ENCODE results near the gene CNGA1.
"Not testable (repeated sequence)": the region's sequence is repeated elsewhere in the genome, so short reads cannot be mapped to it uniquely, and the experiment has no call there.

Gene CNGA1

GRCh38 chr4:48008021-48008596 lies 8.4 kb downstream of the CNGA1 start:
- no peak for TF ChIP-seq CTCF (IDR thresholded peaks at IDR 0.05)
- no peak overlapping the region for H3K27ac ChIP-seq
- no peak overlapping the region for H3K4me3 ChIP-seq
- no peak for DNase-seq (ENCODE audit: low spot score)

DNA sequence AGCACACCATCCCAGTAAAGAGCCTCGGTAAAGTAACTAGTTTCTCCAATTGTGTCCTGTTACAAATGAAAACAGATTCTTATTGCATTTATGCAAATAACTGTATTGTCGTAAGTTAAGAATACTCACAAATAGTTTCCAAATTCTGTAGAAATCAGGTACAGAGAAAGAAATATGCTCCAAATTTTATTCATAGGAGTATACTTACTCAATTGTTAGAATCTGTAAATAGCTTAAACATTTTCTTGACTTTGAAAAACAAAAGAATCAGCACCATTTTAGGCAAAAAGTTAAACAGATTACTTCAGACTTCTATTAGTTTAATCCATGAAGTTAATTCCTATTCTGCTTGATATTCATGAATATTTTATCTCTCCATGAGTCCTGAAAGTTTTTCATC lies 10.7 kb downstream of the CNGA1 start:
- H3K27ac ChIP-seq: no peak overlapping the region
- no peak overlapping the region for H3K4me3 ChIP-seq
- TF ChIP-seq CTCF (IDR thresholded peaks at IDR 0.05): no peak
- DNase-seq (ENCODE audit: low spot score): no peak

GRCh38 chr4:48003568-48003967 lies 12.9 kb downstream of the CNGA1 start:
- not testable (repeated sequence) for H3K27ac ChIP-seq; DNase-seq (ENCODE audit: low spot score); H3K4me3 ChIP-seq

- H3K4me3 ChIP-seq: no peak overlapping the region
- no peak overlapping the region for H3K27ac ChIP-seq
- no peak for DNase-seq (ENCODE audit: low spot score)
- TF ChIP-seq CTCF (IDR thresholded peaks at IDR 0.05): no peak
Measured at GRCh38 chr4:48002267-48002666, 14.2 kb downstream of the CNGA1 start.

- TF ChIP-seq CTCF (IDR thresholded peaks at IDR 0.05): no peak
- H3K27ac ChIP-seq: no peak overlapping the region
- no peak overlapping the region for H3K4me3 ChIP-seq
- DNase-seq (ENCODE audit: low spot score): no peak
Measured at GRCh38 chr4:47996021-47996420, 20.5 kb downstream of the CNGA1 start.

- not testable (repeated sequence) for H3K4me3 ChIP-seq; H3K27ac ChIP-seq; DNase-seq (ENCODE audit: low spot score)
Measured at GRCh38 chr4:47992475-47992874, 24.0 kb downstream of the CNGA1 start.

DNA sequence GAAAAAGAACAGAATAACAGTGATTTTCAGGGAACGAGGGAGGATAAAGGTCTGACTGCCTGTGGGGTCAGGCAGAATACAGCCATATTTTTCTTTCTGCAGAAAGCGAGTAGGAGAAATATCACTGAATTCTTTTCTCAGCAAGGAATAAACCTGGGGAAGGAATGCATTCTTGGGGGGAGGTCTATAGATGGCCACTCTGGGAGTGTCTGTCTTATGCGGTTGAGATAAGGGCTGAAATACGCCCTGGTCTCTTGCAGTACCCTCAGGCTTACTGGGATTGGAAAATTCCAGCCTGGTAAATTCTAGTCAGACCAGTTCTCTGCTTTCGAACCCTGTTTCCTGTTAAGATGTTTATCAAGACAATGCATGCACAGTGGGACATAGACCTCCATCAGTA lies 26.3 kb downstream of the CNGA1 start:
- no peak for TF ChIP-seq CTCF (IDR thresholded peaks at IDR 0.05)
- DNase-seq (ENCODE audit: low spot score): no peak
- H3K4me3 ChIP-seq: no peak overlapping the region
- no peak overlapping the region for H3K27ac ChIP-seq

DNA sequence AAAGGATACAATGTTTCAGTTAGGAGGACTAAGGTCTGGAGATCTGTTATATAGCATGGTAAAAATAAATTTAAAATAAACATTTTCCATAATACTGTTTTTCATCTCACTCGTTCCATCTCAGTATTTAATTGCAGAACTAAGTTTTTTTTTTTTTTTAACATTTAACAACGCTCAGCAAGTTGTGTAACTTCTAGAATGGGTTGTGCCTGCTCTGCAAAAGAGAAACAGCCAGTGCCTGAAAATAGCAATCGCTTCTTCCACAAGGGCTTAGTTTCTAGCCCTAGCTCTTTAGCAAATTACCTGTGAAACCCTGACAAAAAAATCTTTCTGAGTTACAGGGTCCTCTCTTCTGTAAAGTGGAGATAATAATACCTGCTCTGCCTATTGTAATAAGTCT lies 41.9 kb downstream of the CNGA1 start:
- DNase-seq (ENCODE audit: low spot score): no peak
- TF ChIP-seq CTCF (IDR thresholded peaks at IDR 0.05): no peak
- no peak overlapping the region for H3K4me3 ChIP-seq
- no peak overlapping the region for H3K27ac ChIP-seq

Measured in coronary artery (tissue), 2 donors.